Large intestine (tissue), 12 donors: ENCODE data around the gene TMEM87A. TPM values are rescaled to one million over a fixed set of nuclear protein-coding genes. Genes with fewer than 3 reads are reported as not detected.
A peak's percentile ranks its signal among the peaks of the same experiment; 100 is the strongest.
"Not testable (repeated sequence)": the region's sequence is repeated elsewhere in the genome, so short reads cannot be mapped to it uniquely, and the experiment has no call there.

Source experiments
- DNase-seq, 2 donors: peaks; one replicate each; pipeline versions ENCODE4 v3.0.0 to v3.0.0-alpha.2; 2013
- H3K27ac ChIP-seq: one replicate; pipeline ENCODE4 v1.5.1; 2013; ENCODE audit warnings: low read length
- H3K27me3 ChIP-seq: 2 replicates; pipeline ENCODE4 v1.6.1; 2013; ENCODE audit warnings: low read length; ENCODE audit not compliant: control insufficient read depth, insufficient read depth
- H3K36me3 ChIP-seq: 2 replicates; pipeline ENCODE4 v1.6.1; 2013; ENCODE audit warnings: low read length; ENCODE audit not compliant: control insufficient read depth, insufficient read depth
- H3K4me1 ChIP-seq: one replicate; pipeline ENCODE4 v1.6.1; 2013; ENCODE audit warnings: low read length; ENCODE audit not compliant: control insufficient read depth, insufficient read depth
- H3K4me3 ChIP-seq: one replicate; pipeline ENCODE4 v1.5.1; 2013; ENCODE audit warnings: low read length
- H3K9me3 ChIP-seq: one replicate; pipeline ENCODE4 v1.6.1; 2013; ENCODE audit warnings: mild to moderate bottlenecking, low read depth, low read length, moderate library complexity; ENCODE audit not compliant: control insufficient read depth
- WGBS: methylation state at CpG from one replicate; pipeline ENCODE4 v1.1.5; 2013; ENCODE audit warnings: low lambda C conversion rate; ENCODE audit not compliant: insufficient coverage; 5-methylcytosine and 5-hydroxymethylcytosine counted together
- long read RNA-seq, 11 donors: transcript quantifications; one replicate each; lab custom pipeline, GENCODE V29; 2026
- polyA plus RNA-seq: library from polyadenylated mRNA; unstranded; fragments of 120-200 nt; gene quantifications from one replicate; pipeline ENCODE4 v1.2.1, GENCODE V29; 2013

TMEM87A gene
- 55.9 TPM for polyA plus RNA-seq
- long read RNA-seq, donor 1, transcript TMEM87A-202 (20 exons, 3,109 nt): major isoform, 7 of 14 reads
- long read RNA-seq, donor 1, partial matches to known transcripts: 7 of 14 reads
- long read RNA-seq, donor 1, other reads (novel, unspliced or antisense): 0 of 14 reads
- long read RNA-seq, donor 2, transcript TMEM87A-202 (20 exons, 3,109 nt): major isoform, 7 of 8 reads
- long read RNA-seq, donor 2, partial matches to known transcripts: 0 of 8 reads
- long read RNA-seq, donor 2, other reads (novel, unspliced or antisense): 0 of 8 reads
- long read RNA-seq, donor 3: 0 reads
- long read RNA-seq, donor 4, partial matches to known transcripts: 0 of 1 reads
- long read RNA-seq, donor 4, other reads (novel, unspliced or antisense): 0 of 1 reads
- long read RNA-seq, donor 5, partial matches to known transcripts: 6 of 10 reads
- long read RNA-seq, donor 5, other reads (novel, unspliced or antisense): 0 of 10 reads
- long read RNA-seq, donor 6, transcript TMEM87A-202 (20 exons, 3,109 nt): major isoform, 6 of 6 reads
- long read RNA-seq, donor 6, partial matches to known transcripts: 0 of 6 reads
- long read RNA-seq, donor 6, other reads (novel, unspliced or antisense): 0 of 6 reads
- long read RNA-seq, donor 7, partial matches to known transcripts: 5 of 8 reads
- long read RNA-seq, donor 7, other reads (novel, unspliced or antisense): 0 of 8 reads
- long read RNA-seq, donor 8, transcript TMEM87A-202 (20 exons, 3,109 nt): major isoform, 5 of 242 reads
- long read RNA-seq, donor 8, partial matches to known transcripts: 121 of 242 reads
- long read RNA-seq, donor 8, other reads (novel, unspliced or antisense): 114 of 242 reads
- long read RNA-seq, donor 9, transcript TMEM87A-202 (20 exons, 3,109 nt): major isoform, 6 of 8 reads
- long read RNA-seq, donor 9, partial matches to known transcripts: 0 of 8 reads
- long read RNA-seq, donor 9, other reads (novel, unspliced or antisense): 0 of 8 reads
- long read RNA-seq, donor 10, transcript TMEM87A-202 (20 exons, 3,109 nt): major isoform, 6 of 6 reads
- long read RNA-seq, donor 10, partial matches to known transcripts: 0 of 6 reads
- long read RNA-seq, donor 10, other reads (novel, unspliced or antisense): 0 of 6 reads
- long read RNA-seq, donor 11, transcript TMEM87A-202 (20 exons, 3,109 nt): major isoform, 5 of 97 reads
- long read RNA-seq, donor 11, partial matches to known transcripts: 41 of 97 reads
- long read RNA-seq, donor 11, other reads (novel, unspliced or antisense): 51 of 97 reads

- peak; percentile 99 for DNase-seq
- Histone ChIP-seq H3K36me3 (peaks cover 3% of the 10 kb centered on the region), H3K9me3 (no peaks in the 10 kb centered on the region), H3K4me3 (peak within 1 kb of the TSS; percentile 67), H3K4me1 (peaks cover 22% of the 10 kb centered on the region), H3K27me3 (no peaks in the 10 kb centered on the region), H3K27ac (peak within 1 kb of the TSS; percentile 96)
- no CpG with 5 or more reads among the region's 52 CpGs for WGBS
Observed at GRCh38 chr15:42272939-42273899, at the start of gene TMEM87A, which contains the start of gene GANC. Gene TMEM87A, minus strand, starts transcription at chr15:42273433. Its CDS starts 35 bp downstream, at chr15:42273398. Gene GANC, plus strand, starts transcription at chr15:42273201. Its CDS starts 1,281 bp downstream, at chr15:42274482.

- Histone ChIP-seq H3K9me3 (no peaks in the 10 kb centered on the region), H3K36me3 (peaks cover 14% of the 10 kb centered on the region), H3K4me3 (no peak overlapping the region), H3K4me1 (no peaks in the 10 kb centered on the region), H3K27me3 (no peaks in the 10 kb centered on the region), H3K27ac (no peak overlapping the region)
- no peak for DNase-seq
- no CpG with 5 or more reads among the region's 2 CpGs for WGBS
Observed at GRCh38 chr15:42319206-42319605, 46.0 kb upstream of the TMEM87A start.

DNA sequence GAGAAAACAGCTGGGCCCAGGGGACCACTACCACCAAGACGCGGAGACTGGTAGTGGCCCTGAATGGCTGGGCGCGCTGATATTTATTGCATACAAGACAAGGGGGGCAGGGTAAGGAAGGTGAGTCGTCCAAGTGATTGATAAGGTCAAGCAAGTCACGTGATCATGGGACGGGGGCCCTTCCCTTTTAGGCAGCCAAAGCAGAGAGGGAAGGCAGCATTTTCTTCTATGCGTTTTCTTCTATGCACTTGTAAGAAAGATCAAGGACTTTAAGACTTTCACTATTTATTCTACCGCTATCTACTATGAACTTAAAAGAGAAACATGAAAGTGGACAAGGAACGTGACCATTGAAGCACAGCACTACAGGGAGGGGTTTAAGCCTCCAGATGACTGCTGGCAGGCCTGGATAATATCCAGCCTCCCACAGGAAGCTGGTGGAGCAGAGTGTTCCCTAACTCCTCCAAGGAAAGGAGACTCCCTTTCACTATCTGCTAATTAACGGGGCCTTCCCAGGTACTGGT lies 43.1 kb upstream of the TMEM87A start:
- not testable (repeated sequence) for H3K36me3 ChIP-seq, H3K27me3 ChIP-seq, DNase-seq, H3K9me3 ChIP-seq, H3K4me3 ChIP-seq, H3K27ac ChIP-seq, H3K4me1 ChIP-seq
- no CpG with 5 or more reads among the region's 11 CpGs for WGBS

GRCh38 chr15:42315521-42315920 lies 42.3 kb upstream of the TMEM87A start:
- Histone ChIP-seq H3K27ac (no peak overlapping the region), H3K4me3 (no peak overlapping the region), H3K4me1 (no peaks in the 10 kb centered on the region), H3K36me3 (peaks cover 8% of the 10 kb centered on the region), H3K9me3 (no peaks in the 10 kb centered on the region), H3K27me3 (no peaks in the 10 kb centered on the region)
- 80% methylated on average over 1 of the region's 1 CpG for WGBS
- DNase-seq: no peak

DNA sequence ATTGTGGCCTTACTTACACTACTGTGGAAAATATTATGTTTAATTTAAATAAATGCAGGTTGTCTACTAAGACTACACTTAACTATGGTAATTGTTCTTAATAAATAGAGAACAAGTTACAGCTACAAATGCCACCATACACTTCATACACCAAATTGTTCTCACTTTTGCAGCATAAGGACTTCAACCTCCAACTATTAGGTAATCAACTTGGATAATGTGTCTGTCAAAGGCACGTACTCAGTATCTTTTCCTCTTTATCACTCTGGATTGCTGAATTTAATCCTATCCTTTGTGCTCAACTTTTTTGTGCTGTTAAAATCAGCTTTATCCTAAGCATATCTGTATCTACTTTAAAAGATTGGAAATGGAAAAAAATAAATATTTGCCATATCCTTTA lies 41.6 kb upstream of the TMEM87A start:
- H3K9me3 ChIP-seq: no peaks in the 10 kb centered on the region
- H3K4me1 ChIP-seq: no peaks in the 10 kb centered on the region
- 57% methylated on average over 1 of the region's 1 CpG for WGBS
- H3K36me3 ChIP-seq: peaks cover 14% of the 10 kb centered on the region
- no peak overlapping the region for H3K4me3 ChIP-seq
- H3K27ac ChIP-seq: no peak overlapping the region
- DNase-seq: peak; percentile 40 to 66
- no peaks in the 10 kb centered on the region for H3K27me3 ChIP-seq

- WGBS: no CpG with 5 or more reads among the region's 3 CpGs
- no peak for DNase-seq
Observed at GRCh38 chr15:42313463-42313862, 40.2 kb upstream of the TMEM87A start.

GRCh38 chr15:42306681-42307080 lies 33.4 kb upstream of the TMEM87A start:
- Histone ChIP-seq H3K4me1 (no peaks in the 10 kb centered on the region), H3K27ac (no peak overlapping the region), H3K9me3 (no peaks in the 10 kb centered on the region), H3K27me3 (no peaks in the 10 kb centered on the region), H3K36me3 (peaks cover 21% of the 10 kb centered on the region), H3K4me3 (no peak overlapping the region)
- no CpG with 5 or more reads among the region's 1 CpG for WGBS
- no peak for DNase-seq

More at GRCh38 chr15:42313463-42313862, 40.2 kb upstream of the TMEM87A start:
- Histone ChIP-seq H3K9me3 (no peaks in the 10 kb centered on the region), H3K4me3 (no peak overlapping the region), H3K36me3 (peaks cover 20% of the 10 kb centered on the region), H3K27me3 (no peaks in the 10 kb centered on the region), H3K4me1 (no peaks in the 10 kb centered on the region), H3K27ac (no peak overlapping the region)

- H3K27me3 ChIP-seq, H3K4me3 ChIP-seq, DNase-seq, H3K27ac ChIP-seq, H3K4me1 ChIP-seq, H3K36me3 ChIP-seq, H3K9me3 ChIP-seq: not testable (repeated sequence)
- no CpG with 5 or more reads among the region's 4 CpGs for WGBS
Observed at GRCh38 chr15:42301004-42301403, 27.8 kb upstream of the TMEM87A start.

GRCh38 chr15:42289166-42289565 lies 15.9 kb upstream of the TMEM87A start:
- Histone ChIP-seq H3K27ac (no peak overlapping the region), H3K36me3 (peaks cover 13% of the 10 kb centered on the region), H3K4me1 (peaks cover 20% of the 10 kb centered on the region), H3K4me3 (no peak overlapping the region), H3K9me3 (no peaks in the 10 kb centered on the region), H3K27me3 (no peaks in the 10 kb centered on the region)
- WGBS: 100% methylated on average over 1 of the region's 1 CpG
- no peak for DNase-seq
